GM12878 (cell line): Measurements from ENCODE around the gene HMCN1.

Experiments used
- ASH2L ChIP-seq: fragments of 300-600, 200-600 bp; sonication (generic); IDR thresholded peaks from 2 replicates; pipeline ENCODE4 v1.6.1; 2017; ENCODE audit warnings: low read depth, mild to moderate bottlenecking, borderline replicate concordance
- EZH2 ChIP-seq: IDR thresholded peaks from 2 replicates; pipeline ENCODE4 v1.6.1; 2012; ENCODE audit warnings: low read depth, mild to moderate bottlenecking, control low read depth, inconsistent platforms, low read length, borderline replicate concordance; ENCODE audit not compliant: control insufficient read depth
- NBN ChIP-seq: fragments of 450-650 bp; IDR thresholded peaks from 2 replicates; pipeline ENCODE4 v1.6.1; 2016
- SIN3A ChIP-seq: IDR thresholded peaks from 2 replicates; pipeline ENCODE4 v1.6.1; 2012; ENCODE audit warnings: low read depth, low read length, improper control_type of control experiment
- SMARCA5 ChIP-seq: fragments of 450-650 bp; IDR thresholded peaks from 2 replicates; pipeline ENCODE4 v1.6.1; 2017; ENCODE audit warnings: mild to moderate bottlenecking
- TAF1 ChIP-seq: IDR thresholded peaks from 2 replicates; pipeline ENCODE4 v1.6.1; 2011; ENCODE audit warnings: mild to moderate bottlenecking, low read depth, low read length, borderline replicate concordance
- YY1 ChIP-seq: IDR thresholded peaks from 2 replicates; pipeline ENCODE4 v1.6.1; 2011; ENCODE audit warnings: low read depth, mild to moderate bottlenecking, low read length
- ZNF274 ChIP-seq: IDR thresholded peaks from one replicate; pipeline ENCODE4 v1.8.0; 2011; ENCODE audit not compliant: insufficient read length, insufficient read depth
- TF ChIP-seq, protein P1 (sequence below), 3 experiments: IDR thresholded peaks in 2 of 3; conservative IDR thresholded peaks in 1 of 3; 2 replicates each; pipeline ENCODE4 v1.5.1; 2011; ENCODE audit warnings: low read depth in 3 of 3, low read length in 3 of 3, mild to moderate bottlenecking in 3 of 3, control low read depth in 2 of 3, moderate library complexity in 2 of 3, inconsistent platforms in 1 of 3, mixed read lengths in 1 of 3; ENCODE audit not compliant: control insufficient read depth in 2 of 3, insufficient read depth in 1 of 3; ENCODE audit errors: extremely low read depth in 1 of 3
- TF ChIP-seq, protein P2 (sequence below): IDR thresholded peaks from 2 replicates; pipeline ENCODE4 v1.6.1; 2011; ENCODE audit warnings: low read depth, mild to moderate bottlenecking, low read length, moderate library complexity, borderline replicate concordance; ENCODE audit errors: extremely low read depth
- TF ChIP-seq, protein P3 (sequence below): fragments of 450-650 bp; IDR thresholded peaks from 2 replicates; pipeline ENCODE4 v1.6.1; 2016; ENCODE audit warnings: mild to moderate bottlenecking
- TF ChIP-seq, protein P4 (sequence below): IDR thresholded peaks from 2 replicates; pipeline ENCODE4 v1.6.1; 2012; ENCODE audit warnings: low read depth, low read length, improper control_type of control experiment
- TF ChIP-seq, protein P5 (sequence below): IDR thresholded peaks from 2 replicates; pipeline ENCODE4 v1.6.1; 2011; ENCODE audit warnings: low read depth, low read length, improper control_type of control experiment, borderline replicate concordance

DNA sequence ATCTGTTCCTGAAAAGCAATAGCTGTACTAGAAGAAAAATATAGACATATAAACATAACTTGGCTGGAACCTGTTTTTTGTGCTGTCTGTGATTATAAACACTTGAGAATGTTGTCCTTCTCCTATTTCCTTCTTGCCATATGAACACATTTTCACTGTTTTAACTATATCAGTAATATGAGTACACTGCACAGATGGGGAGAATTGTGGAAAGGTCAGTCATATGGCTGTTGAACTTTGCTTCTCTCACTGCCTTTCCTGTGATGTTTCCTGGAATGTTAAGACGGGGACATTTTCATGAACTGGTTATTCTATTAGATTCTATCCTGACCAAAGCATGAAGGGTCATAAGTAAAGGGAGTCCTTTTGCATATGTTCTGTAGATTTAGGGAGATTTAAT lies 24.9 kb downstream of the HMCN1 start:
- TF ChIP-seq, protein P1, sequence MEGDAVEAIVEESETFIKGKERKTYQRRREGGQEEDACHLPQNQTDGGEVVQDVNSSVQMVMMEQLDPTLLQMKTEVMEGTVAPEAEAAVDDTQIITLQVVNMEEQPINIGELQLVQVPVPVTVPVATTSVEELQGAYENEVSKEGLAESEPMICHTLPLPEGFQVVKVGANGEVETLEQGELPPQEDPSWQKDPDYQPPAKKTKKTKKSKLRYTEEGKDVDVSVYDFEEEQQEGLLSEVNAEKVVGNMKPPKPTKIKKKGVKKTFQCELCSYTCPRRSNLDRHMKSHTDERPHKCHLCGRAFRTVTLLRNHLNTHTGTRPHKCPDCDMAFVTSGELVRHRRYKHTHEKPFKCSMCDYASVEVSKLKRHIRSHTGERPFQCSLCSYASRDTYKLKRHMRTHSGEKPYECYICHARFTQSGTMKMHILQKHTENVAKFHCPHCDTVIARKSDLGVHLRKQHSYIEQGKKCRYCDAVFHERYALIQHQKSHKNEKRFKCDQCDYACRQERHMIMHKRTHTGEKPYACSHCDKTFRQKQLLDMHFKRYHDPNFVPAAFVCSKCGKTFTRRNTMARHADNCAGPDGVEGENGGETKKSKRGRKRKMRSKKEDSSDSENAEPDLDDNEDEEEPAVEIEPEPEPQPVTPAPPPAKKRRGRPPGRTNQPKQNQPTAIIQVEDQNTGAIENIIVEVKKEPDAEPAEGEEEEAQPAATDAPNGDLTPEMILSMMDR (IDR thresholded peaks at IDR 0.05 in 2 of 3, conservative IDR thresholded peaks at IDR 0.05 in 1 of 3; ENCODE audit: control insufficient read depth in 2 of 3, extremely low read depth in 1 of 3, insufficient read depth in 1 of 3, low read depth in 3 of 3, low read length in 3 of 3), result no peak
- TF ChIP-seq, protein P2, sequence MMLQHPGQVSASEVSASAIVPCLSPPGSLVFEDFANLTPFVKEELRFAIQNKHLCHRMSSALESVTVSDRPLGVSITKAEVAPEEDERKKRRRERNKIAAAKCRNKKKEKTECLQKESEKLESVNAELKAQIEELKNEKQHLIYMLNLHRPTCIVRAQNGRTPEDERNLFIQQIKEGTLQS, result no peak
- no peak for TF ChIP-seq YY1
- no peak for TF ChIP-seq NBN
- no peak for TF ChIP-seq SIN3A
- TF ChIP-seq SMARCA5, result no peak
- TF ChIP-seq, protein P3, sequence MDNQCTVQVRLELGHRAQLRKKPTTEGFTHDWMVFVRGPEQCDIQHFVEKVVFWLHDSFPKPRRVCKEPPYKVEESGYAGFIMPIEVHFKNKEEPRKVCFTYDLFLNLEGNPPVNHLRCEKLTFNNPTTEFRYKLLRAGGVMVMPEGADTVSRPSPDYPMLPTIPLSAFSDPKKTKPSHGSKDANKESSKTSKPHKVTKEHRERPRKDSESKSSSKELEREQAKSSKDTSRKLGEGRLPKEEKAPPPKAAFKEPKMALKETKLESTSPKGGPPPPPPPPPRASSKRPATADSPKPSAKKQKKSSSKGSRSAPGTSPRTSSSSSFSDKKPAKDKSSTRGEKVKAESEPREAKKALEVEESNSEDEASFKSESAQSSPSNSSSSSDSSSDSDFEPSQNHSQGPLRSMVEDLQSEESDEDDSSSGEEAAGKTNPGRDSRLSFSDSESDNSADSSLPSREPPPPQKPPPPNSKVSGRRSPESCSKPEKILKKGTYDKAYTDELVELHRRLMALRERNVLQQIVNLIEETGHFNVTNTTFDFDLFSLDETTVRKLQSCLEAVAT, result no peak
- no peak for TF ChIP-seq TAF1
- TF ChIP-seq, protein P4, sequence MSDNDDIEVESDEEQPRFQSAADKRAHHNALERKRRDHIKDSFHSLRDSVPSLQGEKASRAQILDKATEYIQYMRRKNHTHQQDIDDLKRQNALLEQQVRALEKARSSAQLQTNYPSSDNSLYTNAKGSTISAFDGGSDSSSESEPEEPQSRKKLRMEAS, result no peak
- TF ChIP-seq, protein P5, sequence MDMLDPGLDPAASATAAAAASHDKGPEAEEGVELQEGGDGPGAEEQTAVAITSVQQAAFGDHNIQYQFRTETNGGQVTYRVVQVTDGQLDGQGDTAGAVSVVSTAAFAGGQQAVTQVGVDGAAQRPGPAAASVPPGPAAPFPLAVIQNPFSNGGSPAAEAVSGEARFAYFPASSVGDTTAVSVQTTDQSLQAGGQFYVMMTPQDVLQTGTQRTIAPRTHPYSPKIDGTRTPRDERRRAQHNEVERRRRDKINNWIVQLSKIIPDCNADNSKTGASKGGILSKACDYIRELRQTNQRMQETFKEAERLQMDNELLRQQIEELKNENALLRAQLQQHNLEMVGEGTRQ, result no peak
- no peak for TF ChIP-seq EZH2
- no peak for TF ChIP-seq ASH2L
- no peak for TF ChIP-seq ZNF274
